ENCODE measurements around the gene CNTNAP2. TPM values are rescaled to one million over a fixed set of nuclear protein-coding genes. Genes with fewer than 3 reads are reported as not detected.

Gene CNTNAP2
- total RNA-seq, 1 donor from 2014 or later = 4.2 TPM

DNA sequence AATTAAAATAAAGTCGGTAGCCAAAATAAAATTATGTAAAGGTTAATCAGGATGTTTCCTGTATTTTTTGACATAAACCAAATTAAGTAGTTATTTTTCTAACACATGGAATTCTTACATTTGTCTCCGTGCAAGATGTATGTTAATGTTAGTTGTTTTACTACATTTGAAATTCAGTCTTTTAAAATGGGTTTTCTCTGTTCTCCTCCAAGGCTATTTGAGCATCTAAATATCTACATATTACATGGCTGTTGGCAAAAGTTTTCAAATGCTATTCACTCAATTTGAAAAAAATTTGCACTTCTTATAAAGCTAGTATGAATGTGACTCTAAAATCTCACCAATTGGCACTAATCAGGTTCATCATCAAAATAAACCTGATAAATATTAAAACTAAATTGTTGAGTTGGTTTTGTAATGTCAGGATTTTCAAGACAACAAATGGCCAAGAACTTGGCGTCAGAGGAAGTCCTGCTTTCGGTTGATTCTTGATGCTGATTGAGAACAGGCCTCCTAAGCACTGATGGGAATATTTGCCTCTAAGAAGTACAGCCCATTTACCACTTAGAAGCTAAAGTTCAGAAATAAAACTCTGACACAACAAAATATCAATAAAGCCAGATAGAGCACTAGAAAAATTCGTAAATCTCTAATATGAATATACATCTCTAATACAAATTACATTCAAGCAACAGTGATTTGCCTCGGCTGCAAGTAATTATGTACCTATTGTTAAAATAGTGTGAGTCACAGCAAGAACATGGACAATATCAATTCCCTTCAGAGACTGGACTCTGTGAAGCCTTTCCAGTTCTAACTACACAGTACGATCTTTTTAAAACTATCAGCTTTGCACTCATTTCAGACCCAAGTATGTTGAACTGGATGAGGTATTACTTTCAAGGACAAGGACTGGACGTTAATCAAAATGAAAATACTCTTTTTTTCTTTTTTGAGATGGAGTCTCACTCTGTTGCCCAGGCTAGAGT, 1740.8 kb downstream of the CNTNAP2 start:
- Mint-ChIP-seq H3K27me3 (ENCODE audit: low read depth) (no peaks in the 10 kb centered on the region), H3K4me1 (peaks cover 11% of the 10 kb centered on the region), H3K4me3 (no peak overlapping the region), H3K9me3 (no peaks in the 10 kb centered on the region), H3K36me3 (no peaks in the 10 kb centered on the region), H3K27ac (no peak overlapping the region)
- no peak for DNase-seq (ENCODE audit: low spot score in 2 of 2, unreplicated experiment in 2 of 2)
- TF ChIP-seq CTCF (IDR thresholded peaks at IDR 0.05; ENCODE audit: unreplicated experiment) = no peak

GRCh38 chr7:147858421-147858820, 1741.8 kb downstream of the CNTNAP2 start:
- H3K36me3 Mint-ChIP-seq = no peaks in the 10 kb centered on the region
- no peak for TF ChIP-seq CTCF (IDR thresholded peaks at IDR 0.05; ENCODE audit: unreplicated experiment)
- no peak for DNase-seq (ENCODE audit: low spot score in 2 of 2, unreplicated experiment in 2 of 2)
- H3K9me3 Mint-ChIP-seq = no peaks in the 10 kb centered on the region
- H3K27me3 Mint-ChIP-seq (ENCODE audit: low read depth) = no peaks in the 10 kb centered on the region
- no peak overlapping the region for H3K4me3 Mint-ChIP-seq
- peaks cover 11% of the 10 kb centered on the region for H3K4me1 Mint-ChIP-seq
- H3K27ac Mint-ChIP-seq = no peak overlapping the region

GRCh38 chr7:147859033-147859432, 1742.4 kb downstream of the CNTNAP2 start:
- Mint-ChIP-seq H3K4me1 (peaks cover 11% of the 10 kb centered on the region), H3K27me3 (ENCODE audit: low read depth) (no peaks in the 10 kb centered on the region), H3K27ac (no peak overlapping the region), H3K4me3 (no peak overlapping the region), H3K36me3 (no peaks in the 10 kb centered on the region), H3K9me3 (no peaks in the 10 kb centered on the region)
- TF ChIP-seq CTCF (IDR thresholded peaks at IDR 0.05; ENCODE audit: unreplicated experiment) = no peak
- no peak for DNase-seq (ENCODE audit: low spot score in 2 of 2, unreplicated experiment in 2 of 2)

DNA sequence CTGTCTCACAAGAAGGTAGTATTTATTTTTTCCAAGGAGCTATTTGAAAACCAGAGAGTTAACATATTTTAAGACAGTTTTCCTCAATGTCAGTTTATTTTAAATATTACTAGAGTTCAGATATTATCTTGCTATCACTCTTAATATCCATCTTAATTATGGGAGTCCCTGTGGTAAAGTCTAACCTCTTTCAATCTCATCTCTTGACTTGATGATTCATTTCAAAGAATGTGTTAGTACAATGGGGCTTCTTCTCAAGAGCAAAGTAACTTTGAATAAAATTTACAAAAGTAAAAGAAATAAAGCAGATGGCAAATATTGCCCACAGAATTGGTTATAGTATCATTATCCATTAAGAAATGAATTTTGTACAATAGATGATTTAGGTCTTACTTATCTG, 1742.9 kb downstream of the CNTNAP2 start:
- H3K36me3 Mint-ChIP-seq = no peaks in the 10 kb centered on the region
- no peaks in the 10 kb centered on the region for H3K27me3 Mint-ChIP-seq (ENCODE audit: low read depth)

DNA sequence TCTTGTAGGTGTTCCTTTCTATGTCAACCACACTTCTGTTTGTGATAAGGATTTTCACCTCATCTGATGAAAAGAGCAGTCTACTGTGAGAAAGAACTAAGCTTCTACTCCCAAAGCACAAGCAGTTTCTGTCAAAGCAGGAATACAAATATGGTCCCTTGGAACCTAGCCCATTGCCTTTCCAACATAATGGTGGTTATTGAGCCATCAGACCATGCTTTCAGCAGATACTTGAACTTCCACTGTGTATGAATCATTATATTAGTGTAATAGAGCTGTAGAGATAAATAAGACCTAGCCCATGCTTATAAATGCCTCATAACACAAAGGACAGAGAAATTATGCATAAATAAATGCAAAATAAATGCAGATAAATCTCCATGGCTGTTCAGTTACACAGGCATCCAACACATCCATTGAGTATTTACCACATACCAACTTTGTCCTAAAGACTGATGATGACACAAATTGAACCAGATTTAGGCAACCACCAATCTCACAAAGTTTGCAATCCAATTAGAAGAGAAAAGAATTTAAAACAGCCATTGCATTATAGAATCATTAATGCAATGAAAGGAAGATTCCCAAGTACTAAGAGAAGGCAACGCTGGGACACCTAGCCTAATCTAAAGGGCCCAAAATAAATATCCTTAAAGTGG, 1744.6 kb downstream of the CNTNAP2 start:
- Mint-ChIP-seq H3K4me1 (peaks cover 11% of the 10 kb centered on the region), H3K27ac (no peak overlapping the region), H3K9me3 (no peaks in the 10 kb centered on the region), H3K27me3 (ENCODE audit: low read depth) (peaks cover 7% of the 10 kb centered on the region), H3K36me3 (no peaks in the 10 kb centered on the region), H3K4me3 (no peak overlapping the region)
- no peak for DNase-seq (ENCODE audit: low spot score in 2 of 2, unreplicated experiment in 2 of 2)
- TF ChIP-seq CTCF (IDR thresholded peaks at IDR 0.05; ENCODE audit: unreplicated experiment) = no peak

More for the DNA sequence above, 1742.9 kb downstream of the CNTNAP2 start:
- no peak for DNase-seq (ENCODE audit: low spot score in 2 of 2, unreplicated experiment in 2 of 2)
- H3K4me1 Mint-ChIP-seq = peaks cover 11% of the 10 kb centered on the region
- H3K9me3 Mint-ChIP-seq = no peaks in the 10 kb centered on the region
- no peak for TF ChIP-seq CTCF (IDR thresholded peaks at IDR 0.05; ENCODE audit: unreplicated experiment)
- H3K4me3 Mint-ChIP-seq = no peak overlapping the region
- H3K27ac Mint-ChIP-seq = no peak overlapping the region
